ENCODE data around the gene BLOC1S1.

The BLOC1S1 gene

GRCh38 chr12:55717011-55718007, 1.5 kb downstream of the BLOC1S1 start:
- Mint-ChIP-seq H3K36me3 (no peaks in the 10 kb centered on the region), H3K4me1 (peaks cover 31% of the 10 kb centered on the region), H3K27me3 (no peaks in the 10 kb centered on the region), H3K27ac (peak overlapping the region; percentile 72), H3K4me3 (peak overlapping the region; percentile 92), H3K9me3 (no peaks in the 10 kb centered on the region)

DNA sequence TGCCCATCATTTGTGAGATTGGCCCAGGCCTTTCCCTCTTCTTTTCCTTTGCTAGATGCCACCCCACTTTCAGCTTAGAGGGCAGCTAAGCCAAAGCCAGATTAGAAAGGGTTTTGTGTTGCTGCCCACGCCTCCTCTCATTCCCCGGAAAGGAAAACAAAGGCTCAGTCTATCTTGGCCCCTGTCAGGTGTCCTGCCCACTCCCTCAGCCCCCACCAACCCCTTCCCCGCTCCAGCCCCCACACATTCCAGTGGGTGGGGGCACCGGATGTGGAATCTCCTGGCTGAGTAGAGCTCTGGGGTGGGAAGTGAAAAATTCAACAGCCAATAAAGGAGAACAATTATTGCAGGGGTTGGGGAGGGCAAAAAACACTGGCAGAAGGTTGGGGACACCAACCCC, 2.2 kb downstream of the BLOC1S1 start:
- Mint-ChIP-seq H3K4me1 (peaks cover 31% of the 10 kb centered on the region), H3K4me3 (no peak overlapping the region), H3K36me3 (no peaks in the 10 kb centered on the region), H3K9me3 (no peaks in the 10 kb centered on the region), H3K27me3 (no peaks in the 10 kb centered on the region), H3K27ac (no peak overlapping the region)

- no peak overlapping the region for H3K4me3 Mint-ChIP-seq
- no peaks in the 10 kb centered on the region for H3K27me3 Mint-ChIP-seq
- H3K4me1 Mint-ChIP-seq = peaks cover 31% of the 10 kb centered on the region
Measured at GRCh38 chr12:55718624-55719275, 2.9 kb downstream of the BLOC1S1 start.

DNA sequence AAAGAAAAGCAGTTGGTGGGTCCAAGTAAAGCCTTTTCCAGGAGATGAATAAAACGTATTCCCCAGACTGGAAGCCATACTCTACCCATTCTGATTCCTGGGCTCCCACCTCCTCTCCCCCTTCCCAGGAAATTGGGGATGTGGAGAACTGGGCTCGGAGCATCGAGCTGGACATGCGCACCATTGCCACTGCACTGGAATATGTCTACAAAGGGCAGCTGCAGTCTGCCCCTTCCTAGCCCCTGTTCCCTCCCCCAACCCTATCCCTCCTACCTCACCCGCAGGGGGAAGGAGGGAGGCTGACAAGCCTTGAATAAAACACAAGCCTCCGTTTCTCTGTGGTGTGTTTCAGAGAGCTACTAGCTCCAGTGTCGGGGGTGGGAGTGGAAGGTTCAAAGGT, 3.5 kb downstream of the BLOC1S1 start:
- Mint-ChIP-seq H3K9me3 (no peaks in the 10 kb centered on the region), H3K27ac (peak overlapping the region; percentile 12), H3K4me3 (no peak overlapping the region), H3K4me1 (peaks cover 31% of the 10 kb centered on the region), H3K27me3 (no peaks in the 10 kb centered on the region), H3K36me3 (no peaks in the 10 kb centered on the region)

More at GRCh38 chr12:55718624-55719275, 2.9 kb downstream of the BLOC1S1 start:
- H3K36me3 Mint-ChIP-seq = no peaks in the 10 kb centered on the region
- H3K27ac Mint-ChIP-seq = no peak overlapping the region
- H3K9me3 Mint-ChIP-seq = no peaks in the 10 kb centered on the region

DNA sequence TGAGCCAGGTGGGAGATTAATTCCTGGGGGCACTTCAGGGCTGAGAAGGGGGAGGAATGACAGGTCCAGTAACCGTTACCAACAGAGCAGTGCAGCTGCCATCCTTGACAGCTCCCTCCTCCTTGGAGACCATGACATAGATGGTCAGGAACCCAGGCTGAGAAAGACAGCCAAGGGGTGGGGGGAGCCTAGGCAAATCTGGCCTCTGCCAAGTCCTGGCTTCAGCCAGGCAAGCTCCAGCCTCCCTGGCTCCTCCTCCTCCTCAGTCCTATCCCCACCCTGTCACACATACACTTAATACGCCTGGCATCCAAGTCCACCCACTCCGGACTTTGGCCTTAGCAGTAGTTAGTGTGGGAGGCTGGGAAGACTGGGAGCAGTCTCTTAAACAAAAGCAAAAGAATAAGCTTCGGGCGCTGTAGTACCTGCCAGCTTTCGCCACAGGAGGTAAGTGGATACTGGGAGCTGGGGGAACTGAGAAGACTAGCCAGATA, 4.3 kb downstream of the BLOC1S1 start, which contains the start of gene RDH5:
TSS of gene RDH5 (plus strand) at position 323 of the 494 bp plus-strand sequence. CDS start 792 bp downstream, outside the sequence.
- Mint-ChIP-seq H3K9me3 (no peaks in the 10 kb centered on the region), H3K4me1 (peaks cover 38% of the 10 kb centered on the region), H3K36me3 (no peaks in the 10 kb centered on the region)

GRCh38 chr12:55720894-55721444, 5.1 kb downstream of the BLOC1S1 start:
- Mint-ChIP-seq H3K27me3 (no peaks in the 10 kb centered on the region), H3K4me1 (peaks cover 38% of the 10 kb centered on the region), H3K27ac (no peak overlapping the region), H3K4me3 (no peak overlapping the region), H3K9me3 (no peaks in the 10 kb centered on the region), H3K36me3 (no peaks in the 10 kb centered on the region)

More for the DNA sequence above, 4.3 kb downstream of the BLOC1S1 start, which contains the start of gene RDH5:
- H3K27me3 Mint-ChIP-seq = no peaks in the 10 kb centered on the region
- H3K27ac Mint-ChIP-seq = peak within 1 kb of the TSS; percentile 12
- no peak within 1 kb of the TSS for H3K4me3 Mint-ChIP-seq

DNA sequence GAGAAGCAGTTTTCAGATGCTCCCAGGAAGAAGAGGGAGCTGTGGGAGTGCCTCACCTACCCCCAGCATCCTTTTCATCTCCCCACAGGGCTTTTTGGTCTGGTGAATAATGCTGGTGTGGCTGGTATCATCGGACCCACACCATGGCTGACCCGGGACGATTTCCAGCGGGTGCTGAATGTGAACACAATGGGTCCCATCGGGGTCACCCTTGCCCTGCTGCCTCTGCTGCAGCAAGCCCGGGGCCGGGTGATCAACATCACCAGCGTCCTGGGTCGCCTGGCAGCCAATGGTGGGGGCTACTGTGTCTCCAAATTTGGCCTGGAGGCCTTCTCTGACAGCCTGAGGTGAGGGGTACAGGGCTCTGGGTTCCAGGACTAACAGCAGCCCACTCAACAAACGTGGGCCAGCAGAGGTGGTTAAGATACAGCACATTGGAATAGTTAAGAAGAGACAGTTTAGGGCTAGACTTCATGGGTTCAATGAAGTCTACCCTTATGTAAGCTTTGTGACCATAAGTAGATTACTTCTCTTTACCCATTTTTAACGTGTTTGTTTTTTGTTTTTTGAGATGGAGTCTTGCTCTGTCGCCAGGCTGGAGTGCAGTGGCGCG, 5.9 kb downstream of the BLOC1S1 start:
- no peaks in the 10 kb centered on the region for H3K27me3 Mint-ChIP-seq
- H3K27ac Mint-ChIP-seq = no peak overlapping the region
- no peaks in the 10 kb centered on the region for H3K36me3 Mint-ChIP-seq
- H3K4me1 Mint-ChIP-seq = peaks cover 38% of the 10 kb centered on the region
- no peak overlapping the region for H3K4me3 Mint-ChIP-seq
- no peaks in the 10 kb centered on the region for H3K9me3 Mint-ChIP-seq

DNA sequence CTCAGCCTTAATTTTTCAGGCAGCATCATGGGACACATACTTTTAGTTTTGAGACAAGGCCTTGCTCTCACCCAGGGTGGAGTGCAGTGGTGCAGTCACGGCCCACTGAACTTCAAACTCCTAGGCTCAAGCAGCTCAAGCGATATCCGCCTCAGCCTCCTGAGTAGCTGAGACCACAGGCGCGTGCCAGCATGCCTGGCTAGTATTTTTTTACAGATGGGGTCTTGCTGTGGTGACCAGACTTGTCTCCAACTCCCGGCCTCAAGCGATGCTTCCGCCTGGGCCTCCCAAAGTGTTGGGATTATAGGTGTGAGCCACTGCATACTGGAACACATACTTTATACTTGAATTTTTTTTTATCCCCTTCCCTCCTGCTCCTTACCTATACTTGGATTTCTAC, 7.1 kb downstream of the BLOC1S1 start:
- H3K4me3 Mint-ChIP-seq = no peak overlapping the region
- no peaks in the 10 kb centered on the region for H3K9me3 Mint-ChIP-seq
- no peak overlapping the region for H3K27ac Mint-ChIP-seq
- H3K27me3 Mint-ChIP-seq = no peaks in the 10 kb centered on the region
- H3K4me1 Mint-ChIP-seq = peaks cover 36% of the 10 kb centered on the region
- H3K36me3 Mint-ChIP-seq = no peaks in the 10 kb centered on the region

DNA sequence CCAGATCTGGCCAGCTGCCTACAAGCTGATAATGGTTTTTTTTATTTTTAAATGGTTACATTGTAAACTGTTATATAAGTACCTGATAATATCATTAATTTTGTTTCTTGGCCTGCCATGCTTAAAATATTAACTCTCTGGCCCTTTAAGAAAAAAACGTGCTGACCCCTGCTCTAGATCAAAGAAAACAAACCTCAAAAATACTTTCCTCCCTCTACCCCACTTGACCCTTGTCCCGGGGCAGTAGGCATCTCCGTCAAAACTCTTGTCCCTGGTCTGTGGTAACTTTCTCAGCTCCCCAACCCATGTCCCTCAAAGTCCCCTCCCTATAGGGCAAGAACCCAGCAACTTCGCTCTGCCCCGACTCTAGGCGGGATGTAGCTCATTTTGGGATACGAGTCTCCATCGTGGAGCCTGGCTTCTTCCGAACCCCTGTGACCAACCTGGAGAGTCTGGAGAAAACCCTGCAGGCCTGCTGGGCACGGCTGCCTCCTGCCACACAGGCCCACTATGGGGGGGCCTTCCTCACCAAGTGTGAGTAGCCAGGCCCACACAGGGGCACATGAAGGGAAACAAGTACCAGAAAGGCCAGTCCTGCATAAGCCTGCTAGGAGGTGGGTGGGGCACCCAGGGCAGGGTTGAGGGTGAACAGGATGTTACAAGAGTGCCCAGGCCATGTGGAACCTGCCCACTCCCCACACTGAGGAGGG, 7.8 kb downstream of the BLOC1S1 start:
- Mint-ChIP-seq H3K4me3 (no peak overlapping the region), H3K9me3 (no peaks in the 10 kb centered on the region), H3K36me3 (no peaks in the 10 kb centered on the region), H3K4me1 (peaks cover 29% of the 10 kb centered on the region), H3K27me3 (no peaks in the 10 kb centered on the region), H3K27ac (no peak overlapping the region)

- Mint-ChIP-seq H3K9me3 (no peaks in the 10 kb centered on the region), H3K27me3 (no peaks in the 10 kb centered on the region), H3K36me3 (no peaks in the 10 kb centered on the region), H3K4me1 (peaks cover 30% of the 10 kb centered on the region), H3K27ac (no peak overlapping the region), H3K4me3 (no peak overlapping the region)
Measured at GRCh38 chr12:55724226-55724939, 8.5 kb downstream of the BLOC1S1 start.

- Mint-ChIP-seq H3K4me3 (no peak overlapping the region), H3K9me3 (no peaks in the 10 kb centered on the region), H3K4me1 (peaks cover 36% of the 10 kb centered on the region), H3K27ac (no peak overlapping the region), H3K36me3 (no peaks in the 10 kb centered on the region), H3K27me3 (no peaks in the 10 kb centered on the region)
Measured at GRCh38 chr12:55724940-55725309, 9.1 kb downstream of the BLOC1S1 start.

GRCh38 chr12:55725556-55725955, 9.7 kb downstream of the BLOC1S1 start:
- Mint-ChIP-seq H3K4me1 (peaks cover 42% of the 10 kb centered on the region), H3K27ac (no peak overlapping the region), H3K27me3 (no peaks in the 10 kb centered on the region), H3K4me3 (no peak overlapping the region), H3K9me3 (no peaks in the 10 kb centered on the region), H3K36me3 (no peaks in the 10 kb centered on the region)

DNA sequence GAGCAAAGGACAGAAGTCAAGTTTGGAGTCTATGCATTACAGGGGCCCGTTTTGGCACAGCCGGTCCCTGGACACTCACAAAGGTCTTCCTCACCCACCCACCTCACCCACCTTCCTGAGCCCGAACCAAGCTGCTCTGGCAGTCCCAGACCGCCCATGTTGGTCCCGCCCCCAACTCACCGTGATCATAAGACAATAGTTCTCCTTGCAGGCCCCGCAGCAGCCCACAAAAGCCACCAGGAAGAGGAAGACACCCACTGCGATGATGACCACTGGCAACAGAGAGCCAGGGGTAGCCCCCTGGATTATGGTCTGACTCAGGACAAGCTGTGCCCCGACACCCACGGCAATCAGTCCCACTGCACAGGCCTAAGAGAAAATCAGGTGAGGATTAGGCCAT, 11.1 kb downstream of the BLOC1S1 start:
- H3K36me3 Mint-ChIP-seq = no peaks in the 10 kb centered on the region
- no peaks in the 10 kb centered on the region for H3K27me3 Mint-ChIP-seq
- H3K27ac Mint-ChIP-seq = peak overlapping the region; percentile 55
- peak overlapping the region; percentile 82 for H3K4me3 Mint-ChIP-seq
- H3K9me3 Mint-ChIP-seq = no peaks in the 10 kb centered on the region
- peaks cover 46% of the 10 kb centered on the region for H3K4me1 Mint-ChIP-seq

GRCh38 chr12:55727643-55728185, 11.9 kb downstream of the BLOC1S1 start:
- Mint-ChIP-seq H3K9me3 (no peaks in the 10 kb centered on the region), H3K27me3 (no peaks in the 10 kb centered on the region), H3K36me3 (no peaks in the 10 kb centered on the region), H3K4me1 (peaks cover 46% of the 10 kb centered on the region), H3K27ac (peak overlapping the region; percentile 79), H3K4me3 (peak overlapping the region; percentile 82)

Data from activated naive CD4-positive, alpha-beta T cell treated with anti-CD3 and anti-CD28 coated beads, Interleukin-2, amount 50 U/mL, for 24 hours (primary cell).